GM21619 (cell line): ENCODE results near the gene AKNAD1.
"Not testable (repeated sequence)": the region's sequence is repeated elsewhere in the genome, so short reads cannot be mapped to it uniquely, and the experiment has no call there.

Source experiments
- ATAC-seq: cut with Tn5 transposase; IDR thresholded peaks from one replicate; pipeline ENCODE4 v1.9.1; 2021; ENCODE audit not compliant: unreplicated experiment

The AKNAD1 gene

GRCh38 chr1:108785880-108786279 lies 71.0 kb downstream of the AKNAD1 start:
- ATAC-seq, result no peak

GRCh38 chr1:108785264-108785663 lies 71.6 kb downstream of the AKNAD1 start:
- no peak for ATAC-seq

- not testable (repeated sequence) for ATAC-seq
Measured at GRCh38 chr1:108781575-108781944, 75.3 kb downstream of the AKNAD1 start.

GRCh38 chr1:108780937-108781574 lies 75.8 kb downstream of the AKNAD1 start:
- no peak for ATAC-seq

GRCh38 chr1:108779455-108779854 lies 77.4 kb downstream of the AKNAD1 start:
- ATAC-seq, result no peak

- no peak for ATAC-seq
Measured at GRCh38 chr1:108777839-108778238, 79.1 kb downstream of the AKNAD1 start.

- no peak for ATAC-seq
Measured at GRCh38 chr1:108767708-108768107, 89.2 kb downstream of the AKNAD1 start.

- no peak for ATAC-seq
Measured at GRCh38 chr1:108767115-108767514, 89.8 kb downstream of the AKNAD1 start.
